HCT116 (cell line): ENCODE results near the gene NOL4L.

Source experiments
- CTCF ChIP-seq, 3 experiments: fragments of 200-600 bp in 1 of 3; sonication (generic) in 1 of 3; IDR thresholded peaks in 2 of 3; conservative IDR thresholded peaks in 1 of 3; 2 replicates each; pipeline ENCODE4 v1.5.1; 2012 to 2017; ENCODE audit warnings: low read depth in 2 of 3, low read length in 2 of 3, antibody characterized with exemption in 1 of 3, borderline replicate concordance in 1 of 3, control low read depth in 1 of 3, mild to moderate bottlenecking in 1 of 3, mixed read lengths in 1 of 3, mixed run types in 1 of 3, moderate library complexity in 1 of 3; ENCODE audit not compliant: insufficient read depth in 1 of 3
- EGR1 ChIP-seq: IDR thresholded peaks from 2 replicates; pipeline ENCODE4 v1.6.1; 2012; ENCODE audit warnings: low read depth
- POLR2AphosphoS5 ChIP-seq: IDR thresholded peaks from 2 replicates; pipeline ENCODE4 v1.6.1; 2011; ENCODE audit warnings: mild to moderate bottlenecking, low read depth, low read length, moderate library complexity
- SRF ChIP-seq: IDR thresholded peaks from 2 replicates; pipeline ENCODE4 v1.6.1; 2012; ENCODE audit warnings: low read depth

GRCh38 chr20:32553618-32554017, 31.5 kb downstream of the NOL4L start:
- no peak for TF ChIP-seq POLR2AphosphoS5
- TF ChIP-seq EGR1 = no peak
- TF ChIP-seq CTCF (IDR thresholded peaks at IDR 0.05 in 2 of 3, conservative IDR thresholded peaks at IDR 0.05 in 1 of 3; ENCODE audit: borderline replicate concordance in 1 of 3, insufficient read depth in 1 of 3, low read depth in 2 of 3, low read length in 2 of 3) = no peak
- no peak for TF ChIP-seq SRF
